HG03095 (cell line): Measurements from ENCODE around the gene BMERB1.
"Not testable (repeated sequence)": the region's sequence is repeated elsewhere in the genome, so short reads cannot be mapped to it uniquely, and the experiment has no call there.

Source experiments
- ATAC-seq: cut with Tn5 transposase; IDR thresholded peaks from one replicate; pipeline ENCODE4 v1.9.1; 2021; ENCODE audit warnings: moderate library complexity; ENCODE audit not compliant: unreplicated experiment

BMERB1 gene

GRCh38 chr16:15459791-15460190, 25.4 kb downstream of the BMERB1 start:
- ATAC-seq, result no peak

- no peak for ATAC-seq
These were observed 26.2 kb downstream of the BMERB1 start for GRCh38 chr16:15460601-15461000.

- ATAC-seq, result no peak
These were observed 27.0 kb downstream of the BMERB1 start for GRCh38 chr16:15461376-15461775.

- ATAC-seq, result no peak
These were observed 30.2 kb downstream of the BMERB1 start for GRCh38 chr16:15464401-15465186.

GRCh38 chr16:15466131-15466530, 31.7 kb downstream of the BMERB1 start:
- no peak for ATAC-seq

GRCh38 chr16:15466886-15467781, 32.7 kb downstream of the BMERB1 start:
- ATAC-seq, result no peak

GRCh38 chr16:15476971-15477370, 42.6 kb downstream of the BMERB1 start:
- ATAC-seq, result not testable (repeated sequence)

- ATAC-seq, result no peak
These were observed 43.4 kb downstream of the BMERB1 start for GRCh38 chr16:15477802-15478201.

GRCh38 chr16:15482068-15482747, 47.8 kb downstream of the BMERB1 start:
- no peak for ATAC-seq

- no peak for ATAC-seq
These were observed 48.4 kb downstream of the BMERB1 start for GRCh38 chr16:15482748-15483298.

- ATAC-seq, result no peak
These were observed 49.5 kb downstream of the BMERB1 start for GRCh38 chr16:15483857-15484256.

GRCh38 chr16:15484662-15485061, 50.3 kb downstream of the BMERB1 start:
- ATAC-seq, result no peak

- ATAC-seq, result no peak
These were observed 50.8 kb downstream of the BMERB1 start for GRCh38 chr16:15485175-15485574.

GRCh38 chr16:15486661-15487060, 52.3 kb downstream of the BMERB1 start:
- ATAC-seq, result no peak

GRCh38 chr16:15487336-15488284, 53.2 kb downstream of the BMERB1 start:
- no peak for ATAC-seq

GRCh38 chr16:15489016-15489415, 54.6 kb downstream of the BMERB1 start:
- ATAC-seq, result no peak

- ATAC-seq, result no peak
These were observed 55.8 kb downstream of the BMERB1 start for GRCh38 chr16:15490123-15490711.

GRCh38 chr16:15491411-15491810, 57.0 kb downstream of the BMERB1 start:
- no peak for ATAC-seq

GRCh38 chr16:15492091-15492740, 57.8 kb downstream of the BMERB1 start:
- no peak for ATAC-seq
